GM19351 (cell line): ENCODE data around the gene SPON2.
A peak's percentile ranks its signal among the peaks of the same experiment; 100 is the strongest.

ENCODE experiments used
- ATAC-seq: cut with Tn5 transposase; IDR thresholded peaks from one replicate; pipeline ENCODE4 v1.9.1; 2021; ENCODE audit warnings: mild to moderate bottlenecking, moderate library complexity; ENCODE audit not compliant: unreplicated experiment

SPON2 gene

GRCh38 chr4:1208970-1209704 is 36.8 kb upstream of the SPON2 start:
- no peak for ATAC-seq

GRCh38 chr4:1208266-1208961 is 36.0 kb upstream of the SPON2 start:
- no peak for ATAC-seq

GRCh38 chr4:1207603-1208265 is 35.4 kb upstream of the SPON2 start:
- no peak for ATAC-seq

- ATAC-seq, result no peak
Measured at GRCh38 chr4:1207157-1207470, 34.7 kb upstream of the SPON2 start.

GRCh38 chr4:1206299-1207156 is 34.1 kb upstream of the SPON2 start:
- no peak for ATAC-seq

GRCh38 chr4:1205586-1206298 is 33.4 kb upstream of the SPON2 start:
- no peak for ATAC-seq

- no peak for ATAC-seq
Measured at GRCh38 chr4:1204828-1205585, 32.6 kb upstream of the SPON2 start.

- no peak for ATAC-seq
Measured at GRCh38 chr4:1204286-1204827, 32.0 kb upstream of the SPON2 start.

- no peak for ATAC-seq
Measured at GRCh38 chr4:1203026-1203616, 30.7 kb upstream of the SPON2 start.

- no peak for ATAC-seq
Measured at GRCh38 chr4:1202526-1203011, 30.2 kb upstream of the SPON2 start.

- ATAC-seq, result peak; percentile 28
Measured at GRCh38 chr4:1201851-1202525, 29.6 kb upstream of the SPON2 start.

- no peak for ATAC-seq
Measured at GRCh38 chr4:1200425-1201035, 28.1 kb upstream of the SPON2 start.

- no peak for ATAC-seq
Measured at GRCh38 chr4:1199556-1200331, 27.4 kb upstream of the SPON2 start.

GRCh38 chr4:1198098-1198844 is 25.9 kb upstream of the SPON2 start:
- no peak for ATAC-seq

- no peak for ATAC-seq
Measured at GRCh38 chr4:1196421-1197183, 24.2 kb upstream of the SPON2 start.

- ATAC-seq, result no peak
Measured at GRCh38 chr4:1195891-1196401, 23.6 kb upstream of the SPON2 start.
